HG03520 (cell line): ENCODE results near the gene KDM5A.
"Not testable (repeated sequence)": the region's sequence is repeated elsewhere in the genome, so short reads cannot be mapped to it uniquely, and the experiment has no call there.

ENCODE experiments used
- ATAC-seq: cut with Tn5 transposase; IDR thresholded peaks from one replicate; pipeline ENCODE4 v1.9.1; 2021; ENCODE audit warnings: mild to moderate bottlenecking, moderate library complexity; ENCODE audit not compliant: unreplicated experiment

Gene KDM5A

GRCh38 chr12:334125-334524, 55.0 kb downstream of the KDM5A start:
- no peak for ATAC-seq

GRCh38 chr12:332581-333205, 56.4 kb downstream of the KDM5A start:
- no peak for ATAC-seq

GRCh38 chr12:331287-331686, 57.8 kb downstream of the KDM5A start:
- ATAC-seq, result no peak

- no peak for ATAC-seq
Measured at GRCh38 chr12:325906-326305, 63.2 kb downstream of the KDM5A start.

GRCh38 chr12:323507-323906, 65.6 kb downstream of the KDM5A start:
- ATAC-seq, result no peak

GRCh38 chr12:321606-322326, 67.4 kb downstream of the KDM5A start:
- no peak for ATAC-seq

GRCh38 chr12:318759-319515, 70.2 kb downstream of the KDM5A start:
- ATAC-seq, result no peak

- no peak for ATAC-seq
Measured at GRCh38 chr12:308511-308910, 80.6 kb downstream of the KDM5A start.

- no peak for ATAC-seq
Measured at GRCh38 chr12:307406-307805, 81.7 kb downstream of the KDM5A start.

GRCh38 chr12:304805-305204, 84.3 kb downstream of the KDM5A start:
- ATAC-seq, result no peak

- not testable (repeated sequence) for ATAC-seq
Measured at GRCh38 chr12:302766-303165, 86.4 kb downstream of the KDM5A start.

- ATAC-seq, result not testable (repeated sequence)
Measured at GRCh38 chr12:300166-300565, 89.0 kb downstream of the KDM5A start.

- not testable (repeated sequence) for ATAC-seq
Measured at GRCh38 chr12:299511-299910, 89.6 kb downstream of the KDM5A start.

GRCh38 chr12:298059-298458, 91.1 kb downstream of the KDM5A start:
- not testable (repeated sequence) for ATAC-seq

GRCh38 chr12:295132-295531, 94.0 kb downstream of the KDM5A start:
- no peak for ATAC-seq

- no peak for ATAC-seq
Measured at GRCh38 chr12:293199-293598, 95.9 kb downstream of the KDM5A start.

GRCh38 chr12:292186-292585, 96.9 kb downstream of the KDM5A start:
- ATAC-seq, result no peak

GRCh38 chr12:291153-291723, 97.9 kb downstream of the KDM5A start:
- no peak for ATAC-seq

- no peak for ATAC-seq
Measured at GRCh38 chr12:288687-289086, 100.4 kb downstream of the KDM5A start.

GRCh38 chr12:286531-287300, 102.4 kb downstream of the KDM5A start:
- ATAC-seq, result no peak

- ATAC-seq, result no peak
Measured at GRCh38 chr12:278046-278445, 111.1 kb downstream of the KDM5A start.
